Renal cortex interstitium (tissue), 15 donors: ENCODE data around the gene PIPOX. TPM values are rescaled to one million over a fixed set of nuclear protein-coding genes. Genes with fewer than 3 reads are reported as not detected.

ENCODE experiments used
- DNase-seq, 11 donors: peaks; one replicate each; pipeline ENCODE4 v3.0.0-alpha.2; 2013; ENCODE audit warnings: low read depth in 9 of 11, low spot score in 4 of 11; ENCODE audit errors: extremely low read depth in 1 of 11
- long read RNA-seq, 16 experiments: transcript quantifications; one replicate each; lab custom pipeline, GENCODE V29; 2026
- polyA plus RNA-seq, 3 donors: library from polyadenylated mRNA; unstranded; fragments of 120-200 nt; gene quantifications; one replicate each; pipeline ENCODE4 v1.2.1, GENCODE V29; 2013; ENCODE audit not compliant: insufficient read length in 3 of 3

Gene PIPOX, protein sequence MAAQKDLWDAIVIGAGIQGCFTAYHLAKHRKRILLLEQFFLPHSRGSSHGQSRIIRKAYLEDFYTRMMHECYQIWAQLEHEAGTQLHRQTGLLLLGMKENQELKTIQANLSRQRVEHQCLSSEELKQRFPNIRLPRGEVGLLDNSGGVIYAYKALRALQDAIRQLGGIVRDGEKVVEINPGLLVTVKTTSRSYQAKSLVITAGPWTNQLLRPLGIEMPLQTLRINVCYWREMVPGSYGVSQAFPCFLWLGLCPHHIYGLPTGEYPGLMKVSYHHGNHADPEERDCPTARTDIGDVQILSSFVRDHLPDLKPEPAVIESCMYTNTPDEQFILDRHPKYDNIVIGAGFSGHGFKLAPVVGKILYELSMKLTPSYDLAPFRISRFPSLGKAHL
- polyA plus RNA-seq: 10 to 100 TPM in 2 of 3 donors, 1 to 10 TPM in 1; 9.5 to 13.1 (median 10.4) TPM
- long read RNA-seq, donor 1, partial matches to known transcripts: 0 of 3 reads
- long read RNA-seq, donor 1, other reads (novel, unspliced or antisense): 0 of 3 reads
- long read RNA-seq, donor 2, partial matches to known transcripts: 6 of 9 reads
- long read RNA-seq, donor 2, other reads (novel, unspliced or antisense): 0 of 9 reads
- long read RNA-seq, donor 3, transcript PIPOX-201 (8 exons, 2,414 nt): major isoform, 5 of 5 reads
- long read RNA-seq, donor 3, partial matches to known transcripts: 0 of 5 reads
- long read RNA-seq, donor 3, other reads (novel, unspliced or antisense): 0 of 5 reads
- long read RNA-seq, donor 4, partial matches to known transcripts: 0 of 4 reads
- long read RNA-seq, donor 4, other reads (novel, unspliced or antisense): 0 of 4 reads
- long read RNA-seq, donor 5: 0 reads
- long read RNA-seq, donor 6, partial matches to known transcripts: 10 of 11 reads
- long read RNA-seq, donor 6, other reads (novel, unspliced or antisense): 0 of 11 reads
- long read RNA-seq, donor 7, partial matches to known transcripts: 15 of 19 reads
- long read RNA-seq, donor 7, other reads (novel, unspliced or antisense): 0 of 19 reads
- long read RNA-seq, donor 8: 0 reads
- long read RNA-seq, donor 9, partial matches to known transcripts: 0 of 3 reads
- long read RNA-seq, donor 9, other reads (novel, unspliced or antisense): 0 of 3 reads
- long read RNA-seq, donor 10, partial matches to known transcripts: 6 of 8 reads
- long read RNA-seq, donor 10, other reads (novel, unspliced or antisense): 0 of 8 reads
- long read RNA-seq, donor 11, partial matches to known transcripts: 0 of 3 reads
- long read RNA-seq, donor 11, other reads (novel, unspliced or antisense): 0 of 3 reads
- long read RNA-seq, donor 12, partial matches to known transcripts: 5 of 5 reads
- long read RNA-seq, donor 12, other reads (novel, unspliced or antisense): 0 of 5 reads
- long read RNA-seq, donor 13: 0 reads
- long read RNA-seq, donor 14, partial matches to known transcripts: 11 of 11 reads
- long read RNA-seq, donor 14, other reads (novel, unspliced or antisense): 0 of 11 reads
- long read RNA-seq, donor 15: 0 reads
- long read RNA-seq, donor 16, transcript PIPOX-201 (8 exons, 2,414 nt): major isoform, 8 of 8 reads
- long read RNA-seq, donor 16, partial matches to known transcripts: 0 of 8 reads
- long read RNA-seq, donor 16, other reads (novel, unspliced or antisense): 0 of 8 reads

DNA sequence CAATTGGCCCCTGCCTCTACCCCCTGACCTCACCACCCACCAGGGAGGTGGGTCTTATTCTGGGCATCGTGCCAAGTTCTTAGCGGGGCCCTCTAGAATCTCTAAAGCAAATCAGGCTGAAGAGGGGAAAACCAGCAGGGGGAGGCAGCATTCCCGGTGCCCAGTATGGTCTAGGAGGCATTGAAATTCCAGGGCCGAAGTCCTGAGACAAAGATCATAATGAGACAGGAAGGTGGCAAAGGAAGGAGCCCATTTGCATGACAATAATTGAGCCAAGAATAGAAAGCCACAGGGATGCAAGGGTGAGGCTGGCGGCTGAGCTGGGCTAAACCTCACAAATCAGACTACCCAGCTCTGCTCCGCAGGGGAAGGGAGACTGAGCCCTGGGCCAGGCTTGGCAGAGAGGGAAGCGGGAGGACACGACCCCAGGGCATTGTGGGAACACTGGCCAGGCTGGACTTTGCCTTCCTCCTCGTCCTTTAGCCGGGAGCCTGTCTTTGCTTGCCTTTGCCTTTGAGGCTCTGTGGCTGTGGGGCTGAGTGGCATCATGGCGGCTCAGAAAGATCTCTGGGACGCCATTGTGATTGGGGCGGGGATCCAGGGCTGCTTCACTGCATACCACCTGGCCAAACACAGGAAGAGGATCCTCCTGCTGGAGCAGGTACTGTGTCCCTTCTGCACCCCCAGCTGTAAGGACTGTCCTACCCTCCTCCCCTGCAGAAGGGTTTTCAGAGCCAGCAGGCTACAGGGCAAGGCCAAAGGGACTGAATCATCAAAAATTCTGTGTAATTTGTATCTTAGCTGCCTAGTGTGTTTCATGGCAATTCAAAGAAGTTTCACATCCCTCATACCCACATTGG is at the start of gene PIPOX:
TSS of gene PIPOX (plus strand) at position 463 of the 860 bp plus-strand sequence. CDS start at position 548, 85 bp downstream.
- peak in 6 of 11 donors; percentile 29 to 61 (median 49) for DNase-seq

DNA sequence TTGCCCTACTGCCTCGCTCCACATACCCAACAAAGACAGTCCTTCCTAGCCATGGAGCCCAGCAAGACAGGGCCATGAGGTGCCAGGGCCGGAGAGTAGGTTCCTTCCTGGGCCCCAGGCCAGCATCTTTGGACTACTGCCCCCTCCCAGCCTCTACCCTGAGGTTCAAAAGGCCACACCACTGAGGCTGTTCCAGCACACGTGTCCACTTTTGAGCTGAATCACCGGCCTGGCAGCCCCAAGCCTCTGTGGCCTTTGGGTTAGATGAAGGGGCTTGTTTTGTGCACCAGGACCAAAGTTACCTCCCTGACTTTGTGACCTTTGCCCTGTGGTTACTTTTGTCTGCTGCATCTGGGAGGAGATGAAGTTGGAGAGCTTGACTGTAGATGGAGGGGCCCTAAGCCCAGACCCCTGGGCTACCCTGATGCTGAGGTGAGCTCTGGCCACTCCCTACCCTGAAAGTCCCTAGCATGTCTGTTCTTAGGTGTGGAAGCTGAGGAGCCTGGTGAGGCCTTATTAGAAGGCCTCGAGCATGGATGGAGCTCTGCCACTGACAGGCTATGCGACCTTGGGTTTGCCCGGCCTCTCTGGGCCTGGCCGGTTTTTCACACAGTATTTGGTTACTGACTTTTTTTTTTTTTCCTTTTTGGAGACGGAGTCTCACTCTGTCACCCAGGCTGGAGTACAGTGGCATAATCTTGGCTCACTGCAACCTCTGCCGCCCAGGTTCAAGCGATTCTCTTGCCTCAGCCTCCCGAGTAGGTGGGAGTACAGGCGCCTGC is 49.1 kb upstream of the PIPOX start:
- DNase-seq: no peak

DNA sequence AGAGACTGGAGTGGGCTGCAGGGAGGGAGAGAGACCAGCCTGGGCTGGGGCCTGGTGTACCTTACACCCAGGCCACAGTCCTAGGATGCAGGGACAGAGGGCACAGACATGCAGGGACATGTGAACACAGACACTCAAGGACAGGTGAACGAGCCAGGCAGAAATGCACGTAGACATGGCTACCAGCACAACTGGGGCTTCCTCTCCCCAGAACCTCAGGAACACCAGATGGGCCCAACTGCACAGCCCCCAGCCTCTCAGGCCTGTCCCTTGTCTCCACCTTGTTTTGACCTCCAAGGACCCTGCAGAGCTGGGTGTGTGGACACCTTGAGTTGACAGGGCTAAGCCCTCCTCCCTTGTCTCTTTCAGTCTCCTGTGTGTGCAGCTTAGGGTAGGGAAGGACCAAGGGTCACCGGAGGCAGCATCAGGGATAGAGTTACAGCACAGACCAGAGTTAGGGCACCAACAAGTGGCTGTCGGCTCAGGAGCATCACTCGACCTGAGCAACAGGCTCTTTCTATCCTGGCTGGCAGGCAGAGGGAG is 46.3 kb upstream of the PIPOX start:
- DNase-seq: no peak

DNA sequence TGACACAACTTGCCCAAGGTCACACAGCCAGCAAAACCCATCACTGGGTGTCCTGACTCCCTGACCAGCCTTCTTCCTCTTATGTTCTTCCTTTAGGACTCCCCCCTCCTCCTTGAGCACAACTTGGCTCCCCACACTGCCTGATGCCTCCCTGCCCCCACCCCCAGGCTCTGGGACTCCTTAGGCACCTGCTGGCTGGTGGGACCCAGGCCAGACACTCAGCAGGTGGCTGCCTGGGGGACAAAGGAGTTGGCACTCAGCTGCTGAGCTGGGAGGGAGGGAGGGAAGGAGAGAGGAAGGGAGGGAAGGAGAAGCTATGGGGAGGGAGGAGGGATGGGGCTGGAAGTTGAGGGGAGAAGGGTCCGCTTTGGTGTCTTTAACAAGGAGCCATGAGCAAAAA is 45.1 kb upstream of the PIPOX start:
- no peak for DNase-seq

DNA sequence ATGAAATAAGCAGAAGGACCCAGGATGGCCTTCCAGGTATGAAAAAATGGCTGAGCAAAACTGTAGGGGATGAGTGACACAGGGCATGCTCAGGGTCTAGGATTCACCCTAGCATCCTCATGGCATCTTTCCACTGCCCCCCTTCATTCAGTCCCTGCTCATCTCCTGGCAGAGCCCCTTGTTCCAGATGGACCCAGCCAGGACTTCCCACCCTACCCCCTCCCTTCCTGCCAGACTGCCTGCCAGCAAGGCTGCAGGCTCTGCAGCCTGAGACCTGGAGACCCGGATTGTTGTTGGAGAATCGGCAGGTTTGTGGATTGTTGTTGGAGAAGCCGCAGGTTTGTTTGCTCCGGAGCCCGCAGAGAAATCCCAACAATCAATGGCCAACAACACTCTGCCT is 43.7 kb upstream of the PIPOX start:
- DNase-seq: no peak

DNA sequence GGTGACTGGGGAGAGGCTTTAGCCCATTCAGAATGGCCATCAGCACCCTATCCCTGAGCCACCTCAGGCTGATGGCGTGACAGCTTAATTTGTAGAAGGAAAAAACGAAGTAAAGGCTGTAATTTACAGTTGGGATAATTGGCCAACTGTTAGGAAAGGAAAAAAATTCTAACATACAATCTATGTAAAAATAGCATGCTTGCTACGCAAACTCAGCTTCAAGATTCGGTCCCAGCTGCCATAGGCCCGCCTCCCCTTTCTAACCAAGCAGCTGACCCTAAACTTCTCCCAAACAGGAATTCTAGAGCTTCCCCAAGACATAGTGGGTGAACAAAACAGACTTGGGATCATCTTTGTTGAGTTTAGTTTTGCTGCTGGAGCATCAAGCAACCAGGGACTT is 42.0 kb upstream of the PIPOX start:
- no peak for DNase-seq

DNA sequence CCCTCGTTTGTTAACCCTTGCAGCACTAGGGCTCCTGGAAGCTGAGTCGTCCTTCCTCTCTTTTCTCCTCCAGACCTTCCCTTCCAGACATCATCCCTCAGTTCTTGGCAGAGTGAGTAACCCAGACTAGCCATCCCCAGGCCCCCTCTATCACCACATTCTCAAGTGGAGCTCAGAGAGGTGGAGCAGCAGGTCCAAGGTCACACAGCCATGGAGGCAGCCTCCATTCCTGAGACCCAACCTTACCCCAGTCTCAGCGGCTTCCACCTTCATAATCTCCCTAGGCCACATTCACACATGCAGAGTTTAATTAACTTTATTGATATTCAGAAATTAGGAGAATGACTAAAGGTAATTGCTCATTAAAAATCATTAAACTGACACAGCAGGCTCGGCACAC is 40.1 kb upstream of the PIPOX start:
- DNase-seq: no peak

DNA sequence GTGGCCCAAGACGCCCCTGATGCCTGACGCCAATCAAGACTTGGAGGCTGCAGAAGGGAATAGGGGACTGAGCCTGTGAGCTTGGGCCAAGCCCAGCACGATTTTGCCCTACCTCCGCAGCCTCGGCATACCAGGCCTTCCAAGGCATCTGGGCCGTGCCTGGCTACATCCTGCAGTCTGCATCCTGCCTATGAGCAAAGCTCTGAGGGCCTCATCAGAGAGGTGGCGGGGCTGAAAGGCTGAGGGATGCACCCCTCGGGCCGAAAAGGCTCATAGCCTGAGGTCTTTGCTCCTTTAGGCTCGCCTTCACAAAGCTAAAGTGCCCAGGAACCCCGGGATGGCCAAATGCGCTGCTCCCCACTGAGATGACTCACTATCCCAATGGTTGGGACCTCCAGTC is 39.7 kb upstream of the PIPOX start:
- no peak for DNase-seq

DNA sequence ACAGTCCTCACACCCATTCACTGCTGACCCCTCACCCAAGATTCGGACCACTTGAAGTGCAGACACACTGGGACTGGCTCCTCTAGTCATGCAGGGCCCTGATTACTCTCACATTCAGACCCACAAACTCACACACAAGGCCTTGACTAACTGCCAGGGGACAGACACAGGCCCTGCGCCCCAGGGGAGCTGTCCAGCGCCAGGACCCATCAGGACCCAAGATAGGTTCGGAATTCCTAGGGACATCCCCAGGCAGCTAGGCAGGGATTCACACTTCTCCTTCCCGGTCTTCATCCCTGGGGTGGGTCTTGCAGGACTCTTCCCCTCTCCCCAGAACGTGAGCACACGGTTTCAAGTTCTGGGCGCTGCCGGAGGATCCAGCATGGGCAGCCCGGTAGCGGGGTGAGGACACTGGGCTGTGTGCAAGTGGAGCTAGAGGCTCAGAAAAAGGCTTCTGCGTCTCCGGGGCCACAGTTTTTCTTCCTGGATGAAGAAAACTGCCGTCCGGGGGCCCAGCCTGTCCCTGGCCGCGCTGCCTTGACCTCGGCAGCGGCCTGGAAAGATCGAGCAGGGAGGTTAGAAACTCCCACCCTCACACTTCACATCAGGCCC is 38.8 kb upstream of the PIPOX start:
- DNase-seq: no peak

DNA sequence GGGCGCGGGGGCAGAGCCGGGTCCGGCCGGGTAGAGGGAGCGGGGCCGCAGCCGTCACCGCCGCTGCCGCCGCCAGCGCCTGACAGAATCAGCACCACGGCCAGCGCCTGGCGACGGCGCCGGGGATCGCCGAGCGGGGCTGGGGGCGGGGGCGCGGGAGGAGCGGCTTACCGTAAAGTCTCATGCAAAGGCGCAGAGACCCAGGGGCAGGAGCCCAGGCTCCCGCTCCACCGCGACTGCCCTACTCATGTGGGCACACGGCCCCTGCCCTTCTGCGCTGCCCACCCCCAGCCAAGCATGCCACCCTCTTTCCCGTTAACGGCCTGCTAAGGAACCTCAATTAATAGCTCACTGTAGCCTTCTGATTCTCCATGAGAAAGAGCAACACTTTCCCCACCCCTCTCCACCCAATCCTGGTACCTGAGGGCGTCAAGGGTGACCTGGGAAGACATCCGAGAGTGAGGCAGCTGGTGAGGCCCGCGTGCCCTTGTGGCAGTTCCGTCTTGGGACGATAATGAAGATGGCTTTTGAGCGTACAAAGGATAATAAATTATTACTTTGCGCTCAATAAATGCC is 36.9 kb upstream of the PIPOX start, which contains the start of gene SEZ6:
TSS of gene SEZ6 (minus strand) at position 98 of the 576 bp plus-strand sequence. CDS start 164 bp downstream, outside the sequence.
- DNase-seq: peak; percentile 57 to 82 (median 75)

DNA sequence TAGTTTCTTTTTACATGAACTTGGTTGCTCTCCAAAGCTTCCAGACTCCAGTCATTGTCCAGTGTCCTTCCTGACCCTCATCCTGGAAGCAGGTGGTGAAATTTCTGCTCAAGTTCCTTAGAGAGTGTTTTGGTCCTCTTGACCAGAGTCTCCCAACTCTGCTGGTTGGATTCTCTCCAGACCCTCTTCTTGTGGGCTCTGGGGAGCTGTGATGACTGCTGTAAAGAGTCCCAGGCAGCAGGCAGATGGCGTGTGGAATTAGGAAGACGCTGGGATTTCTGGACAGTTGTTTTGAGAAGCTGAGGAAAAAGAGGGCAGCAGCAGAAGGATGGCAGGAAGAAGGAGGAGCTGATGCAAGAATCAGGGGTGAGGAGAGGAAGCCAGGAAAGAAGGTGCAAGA is 35.5 kb upstream of the PIPOX start:
- DNase-seq: no peak

DNA sequence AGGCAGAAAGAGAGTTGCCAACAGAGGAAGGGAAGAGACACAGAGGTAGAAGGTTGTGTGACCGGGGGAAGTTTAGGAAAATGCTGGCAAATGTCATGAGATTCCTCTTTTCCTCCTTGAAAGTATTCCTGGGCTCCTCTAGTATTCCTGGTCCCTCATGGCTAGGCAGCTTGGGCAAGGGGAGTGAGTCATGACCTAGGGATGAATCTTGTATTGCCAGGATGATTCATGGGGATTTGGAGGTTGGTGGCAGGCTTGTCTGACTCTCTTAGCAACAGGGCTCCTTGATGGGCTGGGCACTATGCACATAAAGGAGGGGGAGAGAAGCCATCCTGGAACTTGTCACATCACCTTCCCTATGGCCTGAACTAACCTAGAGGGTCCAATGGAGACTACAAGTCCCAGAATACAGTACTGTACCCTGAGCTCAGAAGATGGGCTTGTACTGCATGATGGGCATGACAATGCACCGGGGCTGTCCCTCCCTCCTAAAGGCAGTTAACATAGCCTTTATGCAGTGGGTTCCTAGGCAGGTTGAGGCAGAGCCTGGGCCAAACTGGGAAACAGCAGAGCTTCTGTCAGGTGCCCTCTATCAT is 35.0 kb upstream of the PIPOX start:
- DNase-seq: no peak

DNA sequence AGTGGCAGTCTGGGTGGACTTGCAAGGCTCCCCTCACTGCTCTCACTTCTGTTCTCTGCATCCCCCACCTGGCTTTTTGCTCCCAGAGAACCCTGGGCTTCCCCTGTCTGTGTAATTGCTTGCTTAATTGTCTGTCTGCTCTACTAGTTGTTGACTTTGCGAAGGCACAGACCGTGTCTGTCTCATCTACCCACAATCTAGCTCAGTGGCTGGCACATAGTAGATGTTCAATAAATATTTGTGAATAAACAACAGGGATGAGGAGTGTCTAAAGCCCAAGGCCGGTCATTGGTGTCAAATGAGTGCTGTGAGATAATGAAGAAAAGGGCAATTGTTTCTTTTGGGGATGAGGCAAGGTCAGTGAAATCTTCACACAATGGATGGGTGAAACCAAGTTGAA is 34.4 kb upstream of the PIPOX start:
- no peak for DNase-seq

DNA sequence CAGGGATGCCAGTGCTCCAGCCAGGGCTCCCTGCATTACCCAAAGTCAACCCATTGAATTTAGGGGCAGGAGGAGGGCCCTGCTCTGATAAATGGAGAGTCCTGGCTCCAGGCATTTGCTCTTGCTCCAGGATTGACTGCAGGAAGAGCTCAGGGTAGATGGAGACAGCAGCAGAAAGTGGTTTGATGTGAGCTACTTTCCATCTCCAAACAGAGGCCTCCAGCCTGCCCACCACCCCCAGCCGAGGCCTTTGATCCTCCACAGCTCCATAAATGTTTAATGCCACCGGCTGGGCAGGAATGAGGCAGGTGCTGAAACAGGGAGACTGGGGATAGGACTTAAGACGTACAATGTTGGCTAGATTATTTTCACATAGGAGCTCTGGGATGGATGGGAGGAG is 32.8 kb upstream of the PIPOX start:
- DNase-seq: no peak

DNA sequence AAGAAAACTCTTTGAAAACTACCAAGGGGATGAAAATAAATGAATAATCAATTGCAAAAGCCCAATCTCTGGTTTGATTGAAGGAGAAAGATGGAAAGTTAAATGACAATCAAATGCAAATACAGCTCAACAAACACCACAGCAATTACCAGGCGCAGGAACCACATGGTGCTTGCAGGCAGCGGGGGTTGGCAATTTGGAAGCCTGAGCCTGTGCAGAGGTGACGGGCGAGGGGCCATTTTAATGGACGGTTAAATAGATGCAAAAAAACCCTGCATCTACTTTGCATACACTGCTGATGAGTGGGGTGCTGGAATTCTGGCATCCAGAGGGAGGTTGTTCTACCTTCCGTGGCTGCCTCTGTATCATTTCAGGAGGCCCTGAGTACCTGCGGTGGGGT is 32.4 kb upstream of the PIPOX start:
- no peak for DNase-seq
